Measurements from ENCODE around the gene CDK19.

DNA sequence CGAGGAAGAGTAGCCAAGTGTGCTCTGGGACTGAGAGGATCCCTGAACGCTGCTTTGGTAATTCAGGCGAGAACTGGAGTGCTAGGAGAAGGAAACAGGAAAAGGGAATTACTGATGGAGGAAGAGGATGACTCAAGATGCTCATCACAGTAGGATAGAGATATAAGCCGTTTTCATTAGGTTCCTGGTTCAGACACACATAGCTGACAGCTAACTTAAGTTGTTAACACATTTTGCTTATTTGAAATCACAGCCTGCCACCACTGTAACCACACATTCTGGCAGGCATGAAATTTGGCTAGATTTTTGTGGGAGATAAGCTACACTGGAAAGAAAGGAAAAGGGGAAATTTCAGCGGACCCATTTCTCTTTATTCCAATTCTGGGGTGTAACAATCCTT is 200.7 kb downstream of the CDK19 start:
- TF ChIP-seq FOXA1 (IDR thresholded peaks at IDR 0.05; ENCODE audit: borderline replicate concordance) (no peak), CEBPB (tag; IDR thresholded peaks at IDR 0.05) (no peak), MXI1 (IDR thresholded peaks at IDR 0.05; ENCODE audit: low read depth, low read length) (no peak), RAD21 (CRISPR knock-in tag; conservative IDR thresholded peaks at IDR 0.05 in 1 of 2, IDR thresholded peaks at IDR 0.05 in 1 of 2) (no peak), MCM5 (IDR thresholded peaks at IDR 0.05; ENCODE audit: low read depth) (no peak), KLF13 (tag; IDR thresholded peaks at IDR 0.05; ENCODE audit: borderline replicate concordance, low read depth) (no peak), ZNF24 (IDR thresholded peaks at IDR 0.05) (no peak)
- TF ChIP-seq, protein P1, sequence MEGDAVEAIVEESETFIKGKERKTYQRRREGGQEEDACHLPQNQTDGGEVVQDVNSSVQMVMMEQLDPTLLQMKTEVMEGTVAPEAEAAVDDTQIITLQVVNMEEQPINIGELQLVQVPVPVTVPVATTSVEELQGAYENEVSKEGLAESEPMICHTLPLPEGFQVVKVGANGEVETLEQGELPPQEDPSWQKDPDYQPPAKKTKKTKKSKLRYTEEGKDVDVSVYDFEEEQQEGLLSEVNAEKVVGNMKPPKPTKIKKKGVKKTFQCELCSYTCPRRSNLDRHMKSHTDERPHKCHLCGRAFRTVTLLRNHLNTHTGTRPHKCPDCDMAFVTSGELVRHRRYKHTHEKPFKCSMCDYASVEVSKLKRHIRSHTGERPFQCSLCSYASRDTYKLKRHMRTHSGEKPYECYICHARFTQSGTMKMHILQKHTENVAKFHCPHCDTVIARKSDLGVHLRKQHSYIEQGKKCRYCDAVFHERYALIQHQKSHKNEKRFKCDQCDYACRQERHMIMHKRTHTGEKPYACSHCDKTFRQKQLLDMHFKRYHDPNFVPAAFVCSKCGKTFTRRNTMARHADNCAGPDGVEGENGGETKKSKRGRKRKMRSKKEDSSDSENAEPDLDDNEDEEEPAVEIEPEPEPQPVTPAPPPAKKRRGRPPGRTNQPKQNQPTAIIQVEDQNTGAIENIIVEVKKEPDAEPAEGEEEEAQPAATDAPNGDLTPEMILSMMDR (IDR thresholded peaks at IDR 0.05 in 2 of 3, conservative IDR thresholded peaks at IDR 0.05 in 1 of 3; ENCODE audit: insufficient read depth in 2 of 3, low read depth in 1 of 3, low read length in 3 of 3): no peak
- TF ChIP-seq, protein P2, sequence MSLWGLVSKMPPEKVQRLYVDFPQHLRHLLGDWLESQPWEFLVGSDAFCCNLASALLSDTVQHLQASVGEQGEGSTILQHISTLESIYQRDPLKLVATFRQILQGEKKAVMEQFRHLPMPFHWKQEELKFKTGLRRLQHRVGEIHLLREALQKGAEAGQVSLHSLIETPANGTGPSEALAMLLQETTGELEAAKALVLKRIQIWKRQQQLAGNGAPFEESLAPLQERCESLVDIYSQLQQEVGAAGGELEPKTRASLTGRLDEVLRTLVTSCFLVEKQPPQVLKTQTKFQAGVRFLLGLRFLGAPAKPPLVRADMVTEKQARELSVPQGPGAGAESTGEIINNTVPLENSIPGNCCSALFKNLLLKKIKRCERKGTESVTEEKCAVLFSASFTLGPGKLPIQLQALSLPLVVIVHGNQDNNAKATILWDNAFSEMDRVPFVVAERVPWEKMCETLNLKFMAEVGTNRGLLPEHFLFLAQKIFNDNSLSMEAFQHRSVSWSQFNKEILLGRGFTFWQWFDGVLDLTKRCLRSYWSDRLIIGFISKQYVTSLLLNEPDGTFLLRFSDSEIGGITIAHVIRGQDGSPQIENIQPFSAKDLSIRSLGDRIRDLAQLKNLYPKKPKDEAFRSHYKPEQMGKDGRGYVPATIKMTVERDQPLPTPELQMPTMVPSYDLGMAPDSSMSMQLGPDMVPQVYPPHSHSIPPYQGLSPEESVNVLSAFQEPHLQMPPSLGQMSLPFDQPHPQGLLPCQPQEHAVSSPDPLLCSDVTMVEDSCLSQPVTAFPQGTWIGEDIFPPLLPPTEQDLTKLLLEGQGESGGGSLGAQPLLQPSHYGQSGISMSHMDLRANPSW (CRISPR knock-in tag; IDR thresholded peaks at IDR 0.05): no peak

All from K562 (cell line).